Adrenal gland (tissue), 5 donors: ENCODE measurements around the gene TRIB2.

Experiments used
- POLR2A ChIP-seq, 2 donors: fragments of 450-650 bp; IDR thresholded peaks; one replicate each; pipeline ENCODE4 v1.6.1; 2017; ENCODE audit warnings: antibody characterized with exemption in 2 of 2, mild to moderate bottlenecking in 2 of 2, moderate library complexity in 1 of 2
- TF ChIP-seq, protein P1 (sequence below), 6 experiments: fragments of 450-650 bp in 4 of 6; fragments of 200-600 bp in 2 of 6; sonication (generic) in 1 of 6; IDR thresholded peaks; 1 replicate in 5 of 6; 2 replicates in 1 of 6; pipeline versions ENCODE4 v1.5.1 to v1.8.0; 2016 to 2021; ENCODE audit warnings: antibody characterized with exemption in 6 of 6, mild to moderate bottlenecking in 2 of 6, moderate library complexity in 1 of 6
- donor health status: DM: no; HTN: no; CAD: no.

GRCh38 chr2:12778811-12779579 lies 62.3 kb downstream of the TRIB2 start:
- TF ChIP-seq, protein P1, sequence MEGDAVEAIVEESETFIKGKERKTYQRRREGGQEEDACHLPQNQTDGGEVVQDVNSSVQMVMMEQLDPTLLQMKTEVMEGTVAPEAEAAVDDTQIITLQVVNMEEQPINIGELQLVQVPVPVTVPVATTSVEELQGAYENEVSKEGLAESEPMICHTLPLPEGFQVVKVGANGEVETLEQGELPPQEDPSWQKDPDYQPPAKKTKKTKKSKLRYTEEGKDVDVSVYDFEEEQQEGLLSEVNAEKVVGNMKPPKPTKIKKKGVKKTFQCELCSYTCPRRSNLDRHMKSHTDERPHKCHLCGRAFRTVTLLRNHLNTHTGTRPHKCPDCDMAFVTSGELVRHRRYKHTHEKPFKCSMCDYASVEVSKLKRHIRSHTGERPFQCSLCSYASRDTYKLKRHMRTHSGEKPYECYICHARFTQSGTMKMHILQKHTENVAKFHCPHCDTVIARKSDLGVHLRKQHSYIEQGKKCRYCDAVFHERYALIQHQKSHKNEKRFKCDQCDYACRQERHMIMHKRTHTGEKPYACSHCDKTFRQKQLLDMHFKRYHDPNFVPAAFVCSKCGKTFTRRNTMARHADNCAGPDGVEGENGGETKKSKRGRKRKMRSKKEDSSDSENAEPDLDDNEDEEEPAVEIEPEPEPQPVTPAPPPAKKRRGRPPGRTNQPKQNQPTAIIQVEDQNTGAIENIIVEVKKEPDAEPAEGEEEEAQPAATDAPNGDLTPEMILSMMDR (IDR thresholded peaks at IDR 0.05), result no peak
- TF ChIP-seq POLR2A (IDR thresholded peaks at IDR 0.05), result no peak
